Hepatocyte (in vitro differentiated cells): Measurements from ENCODE around the gene AVPI1. TPM values are rescaled to one million over a fixed set of nuclear protein-coding genes. Genes with fewer than 3 reads are reported as not detected.
A peak's percentile ranks its signal among the peaks of the same experiment; 100 is the strongest.
"Not testable (repeated sequence)": the region's sequence is repeated elsewhere in the genome, so short reads cannot be mapped to it uniquely, and the experiment has no call there.

Source experiments
- DNase-seq: peaks from one replicate; pipeline ENCODE4 v3.0.0-alpha.2; 2016; ENCODE audit warnings: low spot score
- H2AFZ ChIP-seq: fragments of 200-600 bp; sonication (generic); 2 replicates; pipeline ENCODE4 v1.6.0; 2016; ENCODE audit warnings: antibody characterized with exemption, mild to moderate bottlenecking
- H3K27ac ChIP-seq: fragments of 200-600 bp; sonication (generic); 2 replicates; pipeline ENCODE4 v1.5.1; 2016; ENCODE audit warnings: mild to moderate bottlenecking
- H3K27me3 ChIP-seq: fragments of 200-600 bp; sonication (generic); 2 replicates; pipeline ENCODE4 v1.6.1; 2016
- H3K36me3 ChIP-seq: fragments of 200-600 bp; sonication (generic); replicated peaks from 2 replicates; pipeline ENCODE4 v1.5.1; 2016; ENCODE audit warnings: low read depth; ENCODE audit not compliant: insufficient read depth
- H3K4me1 ChIP-seq: fragments of 200-600 bp; sonication (generic); 2 replicates; pipeline ENCODE4 v1.5.1; 2016; ENCODE audit warnings: mild to moderate bottlenecking, moderate library complexity; ENCODE audit not compliant: insufficient read depth
- H3K4me2 ChIP-seq: fragments of 200-600 bp; sonication (generic); 2 replicates; pipeline ENCODE4 v1.6.0; 2016
- H3K4me3 ChIP-seq: fragments of 200-600 bp; sonication (generic); 2 replicates; pipeline ENCODE4 v1.5.1; 2016; ENCODE audit warnings: mild to moderate bottlenecking
- H3K79me2 ChIP-seq: fragments of 200-600 bp; sonication (generic); 2 replicates; pipeline ENCODE4 v1.6.0; 2017; ENCODE audit warnings: mild to moderate bottlenecking
- H3K9me2 ChIP-seq: fragments of 200-600 bp; sonication (generic); replicated peaks from 2 replicates; pipeline ENCODE4 v1.6.0; 2017; ENCODE audit warnings: mild to moderate bottlenecking; ENCODE audit not compliant: insufficient read depth
- H3K9me3 ChIP-seq: fragments of 200-600 bp; sonication (generic); 2 replicates; pipeline ENCODE4 v1.5.1; 2016; ENCODE audit warnings: low read depth, mild to moderate bottlenecking
- H4K20me1 ChIP-seq: fragments of 200-600 bp; sonication (generic); 2 replicates; pipeline ENCODE4 v1.6.0; 2016; ENCODE audit warnings: mild to moderate bottlenecking; ENCODE audit not compliant: insufficient read depth, poor library complexity, severe bottlenecking
- EZH2 ChIP-seq: fragments of 200-600 bp; sonication (generic); IDR thresholded peaks from 2 replicates; pipeline ENCODE4 v1.6.1; 2016; ENCODE audit warnings: antibody characterized with exemption, mild to moderate bottlenecking, borderline replicate concordance
- EZH2phosphoT487 ChIP-seq: fragments of 200-600 bp; sonication (generic); IDR thresholded peaks from one replicate; pipeline ENCODE4 v1.6.1; 2018; ENCODE audit warnings: antibody characterized with exemption, mild to moderate bottlenecking, low read depth, moderate library complexity; ENCODE audit not compliant: unreplicated experiment, severe bottlenecking
- WGBS: methylation state at CpG from one replicate; pipeline ENCODE4 v1.1.6; 2016; ENCODE audit warnings: low lambda C conversion rate; ENCODE audit errors: missing lambda C conversion rate; 5-methylcytosine and 5-hydroxymethylcytosine counted together
- polyA plus RNA-seq: library from polyadenylated mRNA; unstranded; fragments of >200 nt; fragmentation: Nextera tagmentation; extraction: Ambion mirVana; gene quantifications from 2 replicates; pipeline ENCODE4 v1.2.1, GENCODE V29; 2016
- total RNA-seq: library from RNA; depleted of rRNA; stranded (reverse); fragments of >200 nt; gene quantifications from 2 replicates; pipeline ENCODE4 v1.2.3, GENCODE V29; 2014
- TF ChIP-seq, protein P1 (sequence below): fragments of 200-600 bp; sonication (generic); IDR thresholded peaks from 2 replicates; pipeline ENCODE4 v1.5.1; 2016; ENCODE audit warnings: antibody characterized with exemption, mild to moderate bottlenecking; ENCODE audit not compliant: poor library complexity

AVPI1 gene
- total and polyA plus RNA-seq, 2 experiments from 2014 or later, result 26.4 to 34.1 TPM

DNA sequence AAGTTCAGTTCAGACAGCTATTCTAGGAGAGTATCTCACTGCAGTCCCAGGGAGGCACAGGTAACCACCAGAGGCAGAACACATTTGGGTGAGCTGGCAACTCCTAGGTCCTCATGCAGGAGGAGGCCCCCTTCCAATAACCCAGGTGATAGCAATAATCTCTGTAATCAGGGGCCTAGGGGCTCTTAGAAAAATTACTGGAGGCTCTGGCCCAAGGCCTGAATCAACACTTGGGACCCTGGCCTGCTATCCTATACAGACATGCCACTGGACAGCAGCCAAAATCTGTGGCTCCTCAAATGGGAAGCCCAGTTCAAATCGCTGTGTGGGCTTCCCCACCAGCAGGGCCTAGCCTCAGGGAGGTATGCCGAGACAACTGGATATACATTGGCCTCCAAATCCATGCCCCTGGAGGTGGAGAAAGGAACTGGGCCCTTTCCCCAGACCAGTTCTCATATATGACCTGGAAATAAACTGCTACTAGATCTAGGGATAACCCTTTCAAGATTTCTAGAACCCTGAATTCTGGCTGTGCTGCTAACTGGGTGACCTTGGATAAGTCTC is 1.6 kb downstream of the AVPI1 start:
- H3K4me3 ChIP-seq, result peak overlapping the region; percentile 50
- no peak for DNase-seq
- H3K9me2 ChIP-seq, result no peaks in the 10 kb centered on the region
- H2AFZ ChIP-seq, result no peak overlapping the region
- peak overlapping the region; percentile 89 for H3K27ac ChIP-seq
- H3K36me3 ChIP-seq, result no peaks in the 10 kb centered on the region
- H3K27me3 ChIP-seq, result no peaks in the 10 kb centered on the region
- WGBS, result 58% methylated on average over 2 of the region's 2 CpGs
- H3K4me1 ChIP-seq, result peaks cover 56% of the 10 kb centered on the region
- no peaks in the 10 kb centered on the region for H4K20me1 ChIP-seq
- TF ChIP-seq, protein P1, sequence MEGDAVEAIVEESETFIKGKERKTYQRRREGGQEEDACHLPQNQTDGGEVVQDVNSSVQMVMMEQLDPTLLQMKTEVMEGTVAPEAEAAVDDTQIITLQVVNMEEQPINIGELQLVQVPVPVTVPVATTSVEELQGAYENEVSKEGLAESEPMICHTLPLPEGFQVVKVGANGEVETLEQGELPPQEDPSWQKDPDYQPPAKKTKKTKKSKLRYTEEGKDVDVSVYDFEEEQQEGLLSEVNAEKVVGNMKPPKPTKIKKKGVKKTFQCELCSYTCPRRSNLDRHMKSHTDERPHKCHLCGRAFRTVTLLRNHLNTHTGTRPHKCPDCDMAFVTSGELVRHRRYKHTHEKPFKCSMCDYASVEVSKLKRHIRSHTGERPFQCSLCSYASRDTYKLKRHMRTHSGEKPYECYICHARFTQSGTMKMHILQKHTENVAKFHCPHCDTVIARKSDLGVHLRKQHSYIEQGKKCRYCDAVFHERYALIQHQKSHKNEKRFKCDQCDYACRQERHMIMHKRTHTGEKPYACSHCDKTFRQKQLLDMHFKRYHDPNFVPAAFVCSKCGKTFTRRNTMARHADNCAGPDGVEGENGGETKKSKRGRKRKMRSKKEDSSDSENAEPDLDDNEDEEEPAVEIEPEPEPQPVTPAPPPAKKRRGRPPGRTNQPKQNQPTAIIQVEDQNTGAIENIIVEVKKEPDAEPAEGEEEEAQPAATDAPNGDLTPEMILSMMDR, result peak; percentile 7
- no peak for TF ChIP-seq EZH2phosphoT487
- H3K9me3 ChIP-seq, result no peaks in the 10 kb centered on the region
- peak overlapping the region; percentile 87 for H3K4me2 ChIP-seq
- H3K79me2 ChIP-seq, result peaks cover 51% of the 10 kb centered on the region

GRCh38 chr10:97684866-97685394 is 2.1 kb downstream of the AVPI1 start:
- no peaks in the 10 kb centered on the region for H4K20me1 ChIP-seq
- DNase-seq, result no peak
- no peaks in the 10 kb centered on the region for H3K9me2 ChIP-seq
- peaks cover 57% of the 10 kb centered on the region for H3K79me2 ChIP-seq
- peak overlapping the region; percentile 89 for H3K27ac ChIP-seq
- H3K4me1 ChIP-seq, result peaks cover 56% of the 10 kb centered on the region
- no peaks in the 10 kb centered on the region for H3K9me3 ChIP-seq
- H3K27me3 ChIP-seq, result no peaks in the 10 kb centered on the region
- peak overlapping the region; percentile 87 for H3K4me2 ChIP-seq
- TF ChIP-seq EZH2phosphoT487, result no peak
- TF ChIP-seq, protein P1, result no peak
- TF ChIP-seq EZH2, result no peak
- 87% methylated on average over 5 of the region's 5 CpGs for WGBS
- peak overlapping the region; percentile 9 for H3K4me3 ChIP-seq
- no peaks in the 10 kb centered on the region for H3K36me3 ChIP-seq
- H2AFZ ChIP-seq, result no peak overlapping the region

- not testable (repeated sequence) for H4K20me1 ChIP-seq, H3K27me3 ChIP-seq, H3K9me3 ChIP-seq, H3K36me3 ChIP-seq, H3K9me2 ChIP-seq, H3K4me3 ChIP-seq, DNase-seq, H2AFZ ChIP-seq
- Histone ChIP-seq H3K79me2 (peaks cover 58% of the 10 kb centered on the region), H3K27ac (peak overlapping the region; percentile 89), H3K4me1 (peaks cover 56% of the 10 kb centered on the region), H3K4me2 (peak overlapping the region; percentile 87)
- 95% methylated on average over 6 of the region's 7 CpGs for WGBS
These were observed 2.7 kb downstream of the AVPI1 start for GRCh38 chr10:97684368-97684713.

DNA sequence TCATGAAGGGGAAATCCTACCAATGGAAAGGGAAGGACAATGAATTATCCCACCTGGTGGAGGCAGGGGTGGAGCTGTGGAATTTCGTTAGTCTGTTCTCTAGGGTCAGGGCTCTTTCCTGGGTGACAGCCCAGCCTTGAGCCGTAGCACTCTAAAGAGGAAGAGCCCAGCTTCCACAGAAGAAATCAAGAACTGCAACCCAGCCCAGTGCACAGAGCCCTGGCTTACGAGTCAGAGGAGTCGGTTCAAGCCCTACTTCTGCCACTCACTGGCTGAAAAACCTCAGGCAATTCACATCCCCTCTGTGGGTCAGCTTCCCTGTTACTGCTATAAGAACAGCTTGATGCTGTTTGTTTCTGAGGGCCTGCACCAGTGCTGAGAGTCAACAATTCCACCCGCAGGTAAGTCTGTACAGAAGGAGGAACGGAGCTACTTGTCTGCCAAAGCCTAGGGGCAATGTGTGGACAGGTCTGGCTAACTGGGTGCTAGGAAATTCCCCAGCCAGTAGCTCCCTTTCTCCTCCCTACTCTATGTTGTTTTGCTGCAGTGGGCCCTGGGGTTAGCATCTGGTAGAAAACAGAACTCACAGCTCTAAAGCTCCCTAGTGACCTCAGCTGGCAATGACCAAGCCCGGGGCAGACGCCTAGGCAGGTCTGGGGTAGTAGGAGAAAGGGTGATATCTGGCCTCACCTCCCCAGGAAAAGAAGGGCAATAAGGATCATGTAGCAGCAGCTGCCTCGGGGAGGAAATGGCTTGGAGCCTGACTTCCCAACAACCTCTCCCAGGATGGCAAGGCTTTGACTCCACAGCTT is 3.3 kb downstream of the AVPI1 start:
- peaks cover 58% of the 10 kb centered on the region for H3K79me2 ChIP-seq
- WGBS, result 54% methylated on average over 9 of the region's 9 CpGs
- no peaks in the 10 kb centered on the region for H3K9me2 ChIP-seq
- H3K36me3 ChIP-seq, result no peaks in the 10 kb centered on the region
- no peaks in the 10 kb centered on the region for H3K9me3 ChIP-seq
- DNase-seq, result no peak
- TF ChIP-seq, protein P1, result no peak
- TF ChIP-seq EZH2 (no peak), EZH2phosphoT487 (no peak)
- no peaks in the 10 kb centered on the region for H3K27me3 ChIP-seq
- no peak overlapping the region for H3K4me3 ChIP-seq
- H3K4me1 ChIP-seq, result peaks cover 55% of the 10 kb centered on the region
- no peak overlapping the region for H2AFZ ChIP-seq
- no peaks in the 10 kb centered on the region for H4K20me1 ChIP-seq
- H3K27ac ChIP-seq, result peak overlapping the region; percentile 89
- H3K4me2 ChIP-seq, result peak overlapping the region; percentile 87
